A673 (cell line): ENCODE measurements around the gene GCN1. TPM values are rescaled to one million over a fixed set of nuclear protein-coding genes. Genes with fewer than 3 reads are reported as not detected.
A peak's percentile ranks its signal among the peaks of the same experiment; 100 is the strongest.

Experiments used
- BruUV-seq: library from RNA; stranded (reverse); fragments of 400-500 nt; replicated peaks from 2 replicates; lab custom pipeline; 2021; lab: Mats Ljungman, UMichigan
- CTCF ChIA-PET: fragments of 300-600 bp; sonication (Branson Sonifier 250); formaldehyde crosslinking; loops from one replicate; lab custom pipeline; 2022; ENCODE audit warnings: antibody characterized with exemption; lab: Charles Lee
- POLR2A ChIA-PET: fragments of 300-600 bp; sonication (Branson Sonifier 250); formaldehyde crosslinking; loops from one replicate; lab custom pipeline; 2022; ENCODE audit warnings: antibody characterized with exemption; ENCODE audit not compliant: low non-redundant PET; lab: Charles Lee
- DNase-seq: peaks from one replicate; pipeline ENCODE4 v3.0.0-alpha.2; 2015; ENCODE audit warnings: low spot score
- H3K27ac ChIP-seq: fragments of 200-600 bp; sonication (generic); 2 replicates; pipeline ENCODE4 v1.5.1; 2016; ENCODE audit warnings: mixed run types, low read depth, mild to moderate bottlenecking, mixed read lengths, antibody characterized with exemption, low read length; ENCODE audit not compliant: poor library complexity, severe bottlenecking
- H3K27me3 ChIP-seq: fragments of 200-600 bp; sonication (generic); replicated peaks from 2 replicates; pipeline ENCODE4 v1.6.1; 2017; ENCODE audit warnings: mixed run types, low read depth, mild to moderate bottlenecking, mixed read lengths, antibody characterized with exemption, low read length; ENCODE audit not compliant: insufficient read depth, poor library complexity
- H3K36me3 ChIP-seq: fragments of 200-600 bp; sonication (generic); 2 replicates; pipeline ENCODE4 v1.6.1; 2016; ENCODE audit warnings: mixed run types, mild to moderate bottlenecking, mixed read lengths, antibody characterized with exemption, low read length; ENCODE audit not compliant: insufficient read depth, poor library complexity, severe bottlenecking
- H3K4me1 ChIP-seq: fragments of 200-600 bp; sonication (generic); 2 replicates; pipeline ENCODE4 v1.6.1; 2017; ENCODE audit warnings: mixed run types, mild to moderate bottlenecking, mixed read lengths, antibody characterized with exemption, low read length; ENCODE audit not compliant: insufficient read depth, poor library complexity, severe bottlenecking
- H3K4me3 ChIP-seq: fragments of 200-600 bp; sonication (generic); 2 replicates; pipeline ENCODE4 v1.5.1; 2016; ENCODE audit warnings: low read depth, mixed run types, mild to moderate bottlenecking, mixed read lengths, low read length; ENCODE audit not compliant: poor library complexity, severe bottlenecking
- H3K9me3 ChIP-seq: fragments of 200-600 bp; sonication (generic); 2 replicates; pipeline ENCODE4 v1.6.1; 2016; ENCODE audit warnings: mixed run types, low read depth, mild to moderate bottlenecking, mixed read lengths, antibody characterized with exemption, low read length; ENCODE audit not compliant: poor library complexity, severe bottlenecking
- EZH2 ChIP-seq: fragments of 200-600 bp; sonication (generic); IDR thresholded peaks from 2 replicates; pipeline ENCODE4 v1.6.1; 2017; ENCODE audit warnings: borderline replicate concordance, low read depth, mild to moderate bottlenecking, mixed read lengths, antibody characterized with exemption, low read length; ENCODE audit not compliant: poor library complexity, severe bottlenecking
- intact Hi-C: fragments of 100-400 bp; cut with micrococcal nuclease; formaldehyde crosslinking; loops from one replicate; pipeline ENCODE4 v1.10.0; 2022; ENCODE audit not compliant: unreplicated experiment
- total RNA-seq: library from RNA; stranded (reverse); gene quantifications from 2 replicates; pipeline ENCODE4 v1.2.3, GENCODE V29; 2021
- TF ChIP-seq, protein P1 (sequence below): fragments of 300-800, 200-600 bp; sonication (generic); conservative IDR thresholded peaks from 2 replicates; pipeline ENCODE4 v1.5.1; 2017; ENCODE audit warnings: low read depth, mild to moderate bottlenecking, antibody characterized with exemption, low read length, moderate library complexity, mixed read lengths

GCN1 gene
- total RNA-seq, 1 experiment from 2014 or later = 129 TPM

DNA sequence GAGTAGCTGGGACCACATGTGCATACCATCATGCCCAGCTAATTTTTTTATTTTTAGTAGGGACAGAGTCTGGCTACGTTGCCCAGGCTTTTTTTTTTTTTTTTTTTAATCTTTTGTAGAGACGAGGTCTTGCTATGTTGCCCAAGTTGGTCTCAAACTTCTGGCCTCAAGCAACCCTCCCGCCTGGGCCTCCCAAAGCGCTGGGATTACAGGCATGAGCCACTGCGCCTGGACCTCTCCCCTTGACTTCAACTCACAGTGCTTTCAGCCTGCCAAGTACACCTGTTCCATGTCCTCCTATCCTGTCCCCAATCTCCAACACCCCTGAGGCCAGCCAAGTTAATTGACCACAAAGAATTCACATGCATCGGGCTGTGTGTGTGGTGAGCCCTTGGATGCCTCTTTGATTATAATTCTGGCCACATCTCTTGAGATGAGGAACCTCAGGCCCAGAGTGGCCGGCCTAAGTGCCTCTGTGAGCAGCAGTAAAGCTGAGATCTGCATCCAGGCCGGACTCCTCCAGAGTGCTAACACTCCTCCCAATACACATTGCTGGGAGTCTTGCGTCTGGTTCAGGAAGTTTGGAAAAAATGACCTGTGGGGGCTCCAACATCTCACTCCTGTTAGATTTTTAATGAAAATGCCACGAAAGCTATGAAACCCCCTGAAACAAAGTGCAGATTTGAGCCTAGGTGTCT lies 84.8 kb downstream of the GCN1 start:
- no peaks in the 10 kb centered on the region for H3K27me3 ChIP-seq
- H3K36me3 ChIP-seq = no peaks in the 10 kb centered on the region
- BruUV-seq = no TSS peak
- no peak for DNase-seq
- no peaks in the 10 kb centered on the region for H3K4me1 ChIP-seq
- POLR2A ChIA-PET = no interaction called here
- TF ChIP-seq EZH2 = no peak
- TF ChIP-seq, protein P1, sequence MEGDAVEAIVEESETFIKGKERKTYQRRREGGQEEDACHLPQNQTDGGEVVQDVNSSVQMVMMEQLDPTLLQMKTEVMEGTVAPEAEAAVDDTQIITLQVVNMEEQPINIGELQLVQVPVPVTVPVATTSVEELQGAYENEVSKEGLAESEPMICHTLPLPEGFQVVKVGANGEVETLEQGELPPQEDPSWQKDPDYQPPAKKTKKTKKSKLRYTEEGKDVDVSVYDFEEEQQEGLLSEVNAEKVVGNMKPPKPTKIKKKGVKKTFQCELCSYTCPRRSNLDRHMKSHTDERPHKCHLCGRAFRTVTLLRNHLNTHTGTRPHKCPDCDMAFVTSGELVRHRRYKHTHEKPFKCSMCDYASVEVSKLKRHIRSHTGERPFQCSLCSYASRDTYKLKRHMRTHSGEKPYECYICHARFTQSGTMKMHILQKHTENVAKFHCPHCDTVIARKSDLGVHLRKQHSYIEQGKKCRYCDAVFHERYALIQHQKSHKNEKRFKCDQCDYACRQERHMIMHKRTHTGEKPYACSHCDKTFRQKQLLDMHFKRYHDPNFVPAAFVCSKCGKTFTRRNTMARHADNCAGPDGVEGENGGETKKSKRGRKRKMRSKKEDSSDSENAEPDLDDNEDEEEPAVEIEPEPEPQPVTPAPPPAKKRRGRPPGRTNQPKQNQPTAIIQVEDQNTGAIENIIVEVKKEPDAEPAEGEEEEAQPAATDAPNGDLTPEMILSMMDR = no peak
- no peaks in the 10 kb centered on the region for H3K9me3 ChIP-seq
- H3K27ac ChIP-seq = no peak overlapping the region
- intact Hi-C loops = loop anchor here (10.0 kb wide), 1 partner anchor 155 kb away; the partner anchor contains the start of gene PXN
- H3K4me3 ChIP-seq = no peak overlapping the region
- CTCF ChIA-PET = no interaction called here

GRCh38 chr12:120106151-120106550 lies 88.4 kb downstream of the GCN1 start:
- CTCF ChIA-PET = no interaction called here
- H3K27me3 ChIP-seq = no peaks in the 10 kb centered on the region
- TF ChIP-seq, protein P1 = no peak
- TF ChIP-seq EZH2 = no peak
- no peaks in the 10 kb centered on the region for H3K4me1 ChIP-seq
- intact Hi-C loops = no loop called here
- POLR2A ChIA-PET = no interaction called here
- no peak for DNase-seq
- H3K9me3 ChIP-seq = no peaks in the 10 kb centered on the region
- TSS peak; percentile 39 for BruUV-seq
- peaks cover 16% of the 10 kb centered on the region for H3K36me3 ChIP-seq
- H3K27ac ChIP-seq = no peak overlapping the region
- H3K4me3 ChIP-seq = no peak overlapping the region

DNA sequence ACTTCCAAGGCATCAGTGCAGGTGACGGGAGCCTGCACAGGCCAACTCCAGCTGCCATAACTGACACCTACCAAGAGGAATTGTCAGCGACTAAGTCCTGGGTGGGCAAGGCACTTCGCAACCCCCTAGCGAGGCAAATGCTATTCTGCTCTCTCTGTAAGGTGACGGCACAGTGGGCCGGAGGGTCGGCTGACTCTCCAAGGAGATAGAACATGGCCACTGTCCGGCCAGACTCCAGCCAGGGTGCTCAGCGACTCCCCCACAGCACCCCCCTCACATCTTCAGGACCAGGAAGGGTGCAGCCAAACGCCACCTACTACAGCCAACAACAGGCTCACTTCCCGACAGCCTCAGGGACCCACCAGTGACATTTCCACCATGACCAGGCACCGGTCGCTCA lies 91.1 kb downstream of the GCN1 start:
- ChIA-PET POLR2A (no interaction called here), CTCF (no interaction called here)

More for the DNA sequence above, 91.1 kb downstream of the GCN1 start:
- DNase-seq = no peak
- no peaks in the 10 kb centered on the region for H3K4me1 ChIP-seq
- H3K9me3 ChIP-seq = no peaks in the 10 kb centered on the region
- H3K36me3 ChIP-seq = peaks cover 19% of the 10 kb centered on the region
- no peaks in the 10 kb centered on the region for H3K27me3 ChIP-seq
- no peak overlapping the region for H3K4me3 ChIP-seq
- no peak for TF ChIP-seq EZH2
- TF ChIP-seq, protein P1 = no peak
- BruUV-seq = no TSS peak
- intact Hi-C loops = no loop called here
- H3K27ac ChIP-seq = no peak overlapping the region
